GM10266 (cell line): Measurements from ENCODE around the gene WDCP.

ENCODE experiments used
- DNase-seq: peaks from one replicate; pipeline ENCODE4 v3.0.0; 2012; ENCODE audit errors: extremely low spot score
- CTCF ChIP-seq: IDR thresholded peaks from 2 replicates; pipeline ENCODE4 v1.5.1; 2012; ENCODE audit warnings: mild to moderate bottlenecking, low read depth; ENCODE audit not compliant: control insufficient read depth, insufficient read depth; ENCODE audit errors: missing control alignments

WDCP gene

GRCh38 chr2:24058564-24059271, 11.5 kb upstream of the WDCP start:
- TF ChIP-seq CTCF = no peak
- no peak for DNase-seq

GRCh38 chr2:24055750-24056149, 8.6 kb upstream of the WDCP start:
- no peak for DNase-seq
- no peak for TF ChIP-seq CTCF

- no peak for TF ChIP-seq CTCF
- DNase-seq = no peak
These were observed 7.3 kb upstream of the WDCP start for GRCh38 chr2:24054366-24055010.

GRCh38 chr2:24052951-24053350, 5.8 kb upstream of the WDCP start:
- no peak for TF ChIP-seq CTCF
- no peak for DNase-seq

GRCh38 chr2:24051833-24052232, 4.6 kb upstream of the WDCP start:
- TF ChIP-seq CTCF = no peak
- DNase-seq = no peak

GRCh38 chr2:24050041-24050979, 3.1 kb upstream of the WDCP start:
- no peak for TF ChIP-seq CTCF
- DNase-seq = no peak
